AG04449 (cell line): ENCODE measurements around the gene SLC66A1.

Experiments
- CTCF ChIA-PET: fragments of 350-600 bp; formaldehyde crosslinking; extraction: SDS; loops from one replicate; lab custom pipeline; 2021; ENCODE audit warnings: antibody characterized with exemption; lab: Yijun Ruan, JAX
- POLR2A ChIA-PET: fragments of 400-600, 350-600 bp; formaldehyde crosslinking; extraction: SDS; loops from one replicate; lab custom pipeline; 2020; ENCODE audit warnings: antibody characterized with exemption, inconsistent platforms; lab: Yijun Ruan, JAX
- DNase-seq: peaks from one replicate; pipeline ENCODE4 v3.0.0-alpha.2; 2010; ENCODE audit warnings: low read depth, low spot score
- H3K4me3 ChIP-seq: 2 replicates; pipeline ENCODE4 v1.5.1; 2011; ENCODE audit warnings: low read depth, mild to moderate bottlenecking, control low read depth, low read length
- CTCF ChIP-seq: IDR thresholded peaks from one replicate; pipeline ENCODE4 v1.5.1; 2011; ENCODE audit warnings: mild to moderate bottlenecking, moderate library complexity, low read length, control low read depth, inconsistent platforms; ENCODE audit not compliant: insufficient read depth; ENCODE audit errors: missing control alignments

The SLC66A1 gene

GRCh38 chr1:19360843-19361610 is 48.9 kb downstream of the SLC66A1 start:
- no peak overlapping the region for H3K4me3 ChIP-seq
- no peak for TF ChIP-seq CTCF
- ChIA-PET CTCF (interaction anchor here (1.1 to 2.3 kb wide), 3 partner anchors 16 to 292 kb away, joined by 4 to 12 read pairs (median 6); no protein-coding TSS in a partner anchor), POLR2A (no interaction called here)
- no peak for DNase-seq

GRCh38 chr1:19361611-19362147 is 49.6 kb downstream of the SLC66A1 start:
- ChIA-PET CTCF (interaction anchor here (1.0 to 3.8 kb wide), 5 partner anchors 8 to 292 kb away, joined by 4 to 22 read pairs (median 8); no protein-coding TSS in a partner anchor), POLR2A (no interaction called here)
- no peak overlapping the region for H3K4me3 ChIP-seq
- no peak for DNase-seq
- TF ChIP-seq CTCF: no peak

- no peak overlapping the region for H3K4me3 ChIP-seq
- DNase-seq: no peak
- TF ChIP-seq CTCF: no peak
- ChIA-PET POLR2A (no interaction called here), CTCF (interaction anchor here (0.9 to 3.8 kb wide), 10 partner anchors 10 to 298 kb away, joined by 3 to 22 read pairs (median 6); no protein-coding TSS in a partner anchor)
Measured at GRCh38 chr1:19363536-19364152, 51.5 kb downstream of the SLC66A1 start.

- H3K4me3 ChIP-seq: no peak overlapping the region
- TF ChIP-seq CTCF: no peak
- POLR2A ChIA-PET: interaction anchor here (0.6 kb wide), 1 partner anchor 194 kb away, joined by 3 read pairs; no protein-coding TSS in a partner anchor
- CTCF ChIA-PET: interaction anchor here (1.0 to 2.3 kb wide), 2 partner anchors 24 to 296 kb away, joined by 3 to 7 read pairs; no protein-coding TSS in a partner anchor
- no peak for DNase-seq
Measured at GRCh38 chr1:19365721-19366120, 53.6 kb downstream of the SLC66A1 start.

GRCh38 chr1:19366599-19367536 is 54.7 kb downstream of the SLC66A1 start:
- ChIA-PET CTCF (interaction anchor here (0.7 to 1.6 kb wide), 4 partner anchors 9 to 295 kb away, joined by 3 to 4 read pairs (median 4); no protein-coding TSS in a partner anchor), POLR2A (no interaction called here)
- DNase-seq: no peak
- no peak for TF ChIP-seq CTCF
- no peak overlapping the region for H3K4me3 ChIP-seq
